ENCODE data around the gene GPSM1. TPM values are rescaled to one million over a fixed set of nuclear protein-coding genes. Genes with fewer than 3 reads are reported as not detected.

GPSM1 gene
- total RNA-seq, 1 donor from 2014 or later: 16.6 TPM

- no peak for DNase-seq (ENCODE audit: low spot score)
Observed at GRCh38 chr9:136373300-136374182, 46.2 kb downstream of the GPSM1 start, which contains the start of gene CARD9. TSS of gene CARD9 (minus strand) at chr9:136373669. CDS start at chr9:136372078, 1,591 bp downstream.

- DNase-seq (ENCODE audit: low spot score): no peak
Observed at GRCh38 chr9:136374183-136374575, 46.8 kb downstream of the GPSM1 start.

- DNase-seq (ENCODE audit: low spot score): no peak
Observed at GRCh38 chr9:136375096-136375495, 47.8 kb downstream of the GPSM1 start.

- no peak for DNase-seq (ENCODE audit: low spot score)
Observed at GRCh38 chr9:136376457-136376856, 49.1 kb downstream of the GPSM1 start.

GRCh38 chr9:136377341-136378169 is 50.2 kb downstream of the GPSM1 start:
- DNase-seq (ENCODE audit: low spot score): no peak

- DNase-seq (ENCODE audit: low spot score): no peak
Observed at GRCh38 chr9:136378170-136379002, 51.0 kb downstream of the GPSM1 start.

- no peak for DNase-seq (ENCODE audit: low spot score)
Observed at GRCh38 chr9:136379003-136379287, 51.6 kb downstream of the GPSM1 start.

GRCh38 chr9:136379401-136379800 is 52.1 kb downstream of the GPSM1 start:
- DNase-seq (ENCODE audit: low spot score): no peak

- DNase-seq (ENCODE audit: low spot score): no peak
Observed at GRCh38 chr9:136379891-136380290, 52.6 kb downstream of the GPSM1 start.

GRCh38 chr9:136380381-136380780 is 53.0 kb downstream of the GPSM1 start:
- no peak for DNase-seq (ENCODE audit: low spot score)

GRCh38 chr9:136381311-136381710 is 54.0 kb downstream of the GPSM1 start:
- DNase-seq (ENCODE audit: low spot score): no peak

GRCh38 chr9:136381966-136382513 is 54.7 kb downstream of the GPSM1 start:
- DNase-seq (ENCODE audit: low spot score): no peak

- DNase-seq (ENCODE audit: low spot score): no peak
Observed at GRCh38 chr9:136383436-136383835, 56.1 kb downstream of the GPSM1 start.

GRCh38 chr9:136385015-136385414 is 57.7 kb downstream of the GPSM1 start:
- DNase-seq (ENCODE audit: low spot score): no peak

GRCh38 chr9:136386018-136386417 is 58.7 kb downstream of the GPSM1 start:
- no peak for DNase-seq (ENCODE audit: low spot score)

GRCh38 chr9:136387217-136387616 is 59.9 kb downstream of the GPSM1 start:
- no peak for DNase-seq (ENCODE audit: low spot score)

GRCh38 chr9:136389396-136389795 is 62.1 kb downstream of the GPSM1 start:
- no peak for DNase-seq (ENCODE audit: low spot score)

- DNase-seq (ENCODE audit: low spot score): no peak
Observed at GRCh38 chr9:136391737-136392537, 64.6 kb downstream of the GPSM1 start.

GRCh38 chr9:136392538-136393449 is 65.5 kb downstream of the GPSM1 start:
- no peak for DNase-seq (ENCODE audit: low spot score)

GRCh38 chr9:136393531-136393930 is 66.2 kb downstream of the GPSM1 start:
- DNase-seq (ENCODE audit: low spot score): no peak
